Neural cell (in vitro differentiated cells): ENCODE measurements around the gene ZNF462. TPM values are rescaled to one million over a fixed set of nuclear protein-coding genes. Genes with fewer than 3 reads are reported as not detected.

Experiments
- H2AFZ ChIP-seq: fragments of 200-600, 300-800 bp; sonication (generic), shearing (Covaris generic); 2 replicates; pipeline ENCODE4 v1.6.0; 2014; ENCODE audit warnings: low read depth, mild to moderate bottlenecking, antibody characterized with exemption, low read length, moderate library complexity
- H3F3A ChIP-seq: fragments of 200-600 bp; shearing (Covaris generic); 2 replicates; pipeline ENCODE4 v1.6.1; 2016; ENCODE audit warnings: mild to moderate bottlenecking, moderate library complexity, mixed read lengths, antibody characterized with exemption, low read length; ENCODE audit not compliant: insufficient read depth, poor library complexity, severe bottlenecking
- H3K27ac ChIP-seq: fragments of 200-600, 300-800 bp; sonication (generic), shearing (Covaris generic); 2 replicates; pipeline ENCODE4 v1.5.1; 2014; ENCODE audit warnings: mild to moderate bottlenecking, low read length, moderate library complexity
- H3K27me3 ChIP-seq: fragments of 300-800, 200-600 bp; sonication (generic), shearing (Covaris generic); 2 replicates; pipeline ENCODE4 v1.6.0; 2014; ENCODE audit warnings: mild to moderate bottlenecking, low read depth, low read length, moderate library complexity; ENCODE audit not compliant: insufficient read depth
- H3K36me3 ChIP-seq: fragments of 300-800, 200-600 bp; sonication (generic), shearing (Covaris generic); 2 replicates; pipeline ENCODE4 v1.5.1; 2014; ENCODE audit warnings: mild to moderate bottlenecking, antibody characterized with exemption, low read length, moderate library complexity; ENCODE audit not compliant: insufficient read depth
- H3K4me2 ChIP-seq: fragments of 300-800, 200-600 bp; sonication (generic), shearing (Covaris generic); 2 replicates; pipeline ENCODE4 v1.6.0; 2014; ENCODE audit warnings: mild to moderate bottlenecking, low read length
- H3K4me3 ChIP-seq: fragments of 300-800, 200-600 bp; sonication (generic), shearing (Covaris generic); 2 replicates; pipeline ENCODE4 v1.5.1; 2014; ENCODE audit warnings: mild to moderate bottlenecking, low read length, moderate library complexity
- H3K79me2 ChIP-seq: fragments of 200-600 bp; shearing (Covaris generic); replicated peaks from 2 replicates; pipeline ENCODE4 v1.6.0; 2014; ENCODE audit warnings: mild to moderate bottlenecking, low read length, moderate library complexity; ENCODE audit not compliant: insufficient read depth
- H3K9ac ChIP-seq: fragments of 300-800, 200-600 bp; sonication (generic), shearing (Covaris generic); 2 replicates; pipeline ENCODE4 v1.6.1; 2016; ENCODE audit warnings: mild to moderate bottlenecking, low read length, mixed read lengths
- H3K9me2 ChIP-seq: fragments of 200-600 bp; shearing (Covaris generic); 2 replicates; pipeline ENCODE4 v1.6.1; 2016; ENCODE audit warnings: mild to moderate bottlenecking, low read length, mixed read lengths; ENCODE audit not compliant: insufficient read depth
- H3K9me3 ChIP-seq: fragments of 200-600, 300-800 bp; sonication (generic), shearing (Covaris generic); 2 replicates; pipeline ENCODE4 v1.6.1; 2016; ENCODE audit warnings: mild to moderate bottlenecking, mixed run types, low read length, moderate library complexity, mixed read lengths
- H4K20me1 ChIP-seq: fragments of 200-600 bp; shearing (Covaris generic); 2 replicates; pipeline ENCODE4 v1.6.1; 2016; ENCODE audit warnings: mild to moderate bottlenecking, mixed run types; ENCODE audit not compliant: insufficient read depth
- CTCF ChIP-seq: fragments of 450-650 bp; IDR thresholded peaks from 2 replicates; pipeline ENCODE4 v1.5.1; 2014; ENCODE audit warnings: antibody characterized with exemption, mild to moderate bottlenecking, moderate library complexity; ENCODE audit not compliant: poor library complexity, severe bottlenecking
- EP300 ChIP-seq: fragments of 450-650 bp; conservative IDR thresholded peaks from 2 replicates; pipeline ENCODE4 v1.6.1; 2014; ENCODE audit warnings: antibody characterized with exemption, mild to moderate bottlenecking, moderate library complexity; ENCODE audit not compliant: poor library complexity, severe bottlenecking
- EZH2 ChIP-seq: fragments of 200-600, 300-800 bp; shearing (Covaris generic), sonication (generic); IDR thresholded peaks from 2 replicates; pipeline ENCODE4 v1.6.1; 2014; ENCODE audit warnings: antibody characterized with exemption, low read length, borderline replicate concordance, mild to moderate bottlenecking; ENCODE audit not compliant: insufficient read depth, poor library complexity, severe bottlenecking
- MXI1 ChIP-seq: fragments of 450-650 bp; conservative IDR thresholded peaks from 2 replicates; pipeline ENCODE4 v1.6.1; 2014; ENCODE audit warnings: antibody characterized with exemption, mild to moderate bottlenecking; ENCODE audit not compliant: poor library complexity, severe bottlenecking
- POLR2AphosphoS5 ChIP-seq: IDR thresholded peaks from 2 replicates; pipeline ENCODE4 v1.6.1; 2012
- RAD21 ChIP-seq: fragments of 450-650 bp; conservative IDR thresholded peaks from 2 replicates; pipeline ENCODE4 v1.6.1; 2014; ENCODE audit warnings: antibody characterized with exemption, mild to moderate bottlenecking, moderate library complexity
- REST ChIP-seq: IDR thresholded peaks from 2 replicates; pipeline ENCODE4 v1.6.1; 2012; ENCODE audit warnings: borderline replicate concordance
- SMC3 ChIP-seq: fragments of 450-650 bp; conservative IDR thresholded peaks from 2 replicates; pipeline ENCODE4 v1.6.1; 2014; ENCODE audit warnings: antibody characterized with exemption, mild to moderate bottlenecking, moderate library complexity; ENCODE audit not compliant: poor library complexity
- TAF1 ChIP-seq: IDR thresholded peaks from 2 replicates; pipeline ENCODE4 v1.6.1; 2012; ENCODE audit warnings: low read depth
- polyA plus RNA-seq: library from polyadenylated mRNA; depleted of rRNA; stranded (reverse); fragments of >200 nt; gene quantifications from 2 replicates; pipeline ENCODE4 v1.2.3, GENCODE V29; 2014

ZNF462 gene
- polyA plus RNA-seq, 1 donor from 2014 or later: 9.1 TPM

DNA sequence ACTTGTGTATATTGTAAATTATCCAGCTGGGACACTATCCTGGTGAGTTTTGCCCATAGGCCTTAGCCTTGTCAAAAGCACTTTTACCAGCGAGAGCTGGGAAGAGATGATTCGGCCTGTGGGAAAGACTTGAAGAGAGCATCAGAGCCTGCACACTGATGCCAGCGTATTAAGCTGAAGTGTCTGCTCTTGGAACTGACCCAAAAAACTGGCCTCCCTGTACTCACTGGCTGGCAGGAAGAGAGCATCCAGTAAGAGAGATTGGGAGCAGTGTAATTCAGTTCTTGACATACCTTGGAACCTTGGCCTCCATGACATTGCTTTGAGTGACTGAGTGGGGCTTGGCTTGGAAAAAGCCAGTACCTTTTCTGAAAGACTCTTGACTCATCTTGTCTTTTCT, 73.7 kb downstream of the ZNF462 start:
- H3K36me3 ChIP-seq: peaks cover 45% of the 10 kb centered on the region
- H4K20me1 ChIP-seq: no peaks in the 10 kb centered on the region
- H2AFZ ChIP-seq: no peak overlapping the region
- no peak overlapping the region for H3K4me3 ChIP-seq
- H3K9me2 ChIP-seq: no peaks in the 10 kb centered on the region
- H3K4me2 ChIP-seq: no peak overlapping the region
- no peaks in the 10 kb centered on the region for H3K9me3 ChIP-seq
- TF ChIP-seq MXI1: no peak
- no peak for TF ChIP-seq CTCF
- TF ChIP-seq TAF1: no peak
- TF ChIP-seq SMC3: no peak
- no peak for TF ChIP-seq POLR2AphosphoS5
- no peak for TF ChIP-seq EZH2
- TF ChIP-seq RAD21: no peak
- TF ChIP-seq EP300: no peak
- TF ChIP-seq REST: no peak
- no peaks in the 10 kb centered on the region for H3K27me3 ChIP-seq
- H3K27ac ChIP-seq: no peak overlapping the region
- no peak overlapping the region for H3K9ac ChIP-seq
- H3K79me2 ChIP-seq: peaks cover 3% of the 10 kb centered on the region
- no peaks in the 10 kb centered on the region for H3F3A ChIP-seq

DNA sequence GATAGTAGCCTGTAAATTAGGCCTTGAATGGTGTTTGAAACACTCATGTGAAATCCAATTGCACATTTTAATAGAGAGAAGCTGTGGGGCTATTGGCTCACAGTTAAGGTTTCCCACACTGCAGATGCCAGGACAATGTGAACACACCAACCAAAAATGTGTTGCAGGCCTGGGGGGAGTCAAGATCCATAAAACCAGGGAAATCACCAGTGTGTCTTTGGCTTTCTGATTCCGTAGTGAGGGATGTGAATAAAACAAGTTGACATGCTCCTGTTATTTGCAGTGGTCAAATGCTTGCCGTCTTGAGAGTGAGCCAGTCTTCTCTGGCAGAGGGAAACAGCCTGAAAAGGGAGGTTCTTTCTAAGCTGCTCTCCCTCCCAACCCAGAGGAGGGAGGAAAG, 79.0 kb downstream of the ZNF462 start:
- Histone ChIP-seq H3K9me3 (no peaks in the 10 kb centered on the region), H3K27me3 (no peaks in the 10 kb centered on the region), H3K4me3 (no peak overlapping the region), H2AFZ (no peak overlapping the region), H3K79me2 (no peaks in the 10 kb centered on the region), H4K20me1 (no peaks in the 10 kb centered on the region), H3F3A (no peaks in the 10 kb centered on the region), H3K9me2 (no peaks in the 10 kb centered on the region), H3K4me2 (no peak overlapping the region), H3K36me3 (peaks cover 25% of the 10 kb centered on the region), H3K27ac (no peak overlapping the region), H3K9ac (no peak overlapping the region)
- no peak for TF ChIP-seq MXI1
- TF ChIP-seq REST: no peak
- no peak for TF ChIP-seq EZH2
- TF ChIP-seq POLR2AphosphoS5: no peak
- no peak for TF ChIP-seq SMC3
